ENCODE measurements around the gene SCMH1.

GRCh38 chr1:41285818-41286217, 43.7 kb upstream of the SCMH1 start:
- TF ChIP-seq POLR2A (IDR thresholded peaks at IDR 0.05; ENCODE audit: low read length) (no peak), GATA1 (IDR thresholded peaks at IDR 0.05; ENCODE audit: low read depth, low read length) (no peak)
